DMS 273 (cell line): ENCODE results near the gene FABP1.

ENCODE experiments used
- DNase-seq: peaks from one replicate; lab custom pipeline; 2025; ENCODE audit not compliant: unreplicated experiment; lab: John Stamatoyannopoulos, UW

Gene FABP1

GRCh38 chr2:88082781-88083180, 45.1 kb downstream of the FABP1 start:
- DNase-seq, result no peak

- no peak for DNase-seq
Measured at GRCh38 chr2:88081924-88082608, 45.8 kb downstream of the FABP1 start.

GRCh38 chr2:88080545-88080944, 47.3 kb downstream of the FABP1 start:
- no peak for DNase-seq

- DNase-seq, result no peak
Measured at GRCh38 chr2:88078643-88079172, 49.2 kb downstream of the FABP1 start.

- DNase-seq, result peak; percentile 9
Measured at GRCh38 chr2:88077080-88077479, 50.8 kb downstream of the FABP1 start.

GRCh38 chr2:88074854-88075292, 53.0 kb downstream of the FABP1 start:
- DNase-seq, result peak; percentile 19

GRCh38 chr2:88074150-88074549, 53.7 kb downstream of the FABP1 start:
- no peak for DNase-seq
